ENCODE measurements around the gene KCNQ2.

GRCh38 chr20:63422653-63423052 is 49.8 kb downstream of the KCNQ2 start:
- TF ChIP-seq CTCF (IDR thresholded peaks at IDR 0.05; ENCODE audit: low read depth, low read length) (no peak), EZH2phosphoT487 (IDR thresholded peaks at IDR 0.05; ENCODE audit: low read depth) (no peak)

Measured in OCI-LY3 (cell line).